ENCODE measurements around the gene IHH.

GRCh38 chr2:219081096-219081495 lies 20.4 kb upstream of the IHH start:
- TF ChIP-seq CTCF (IDR thresholded peaks at IDR 0.05) (no peak), EP300 (IDR thresholded peaks at IDR 0.05) (no peak)

Data from tibial nerve (tissue), 4 donors.